ENCODE measurements around the gene MARK2.

DNA sequence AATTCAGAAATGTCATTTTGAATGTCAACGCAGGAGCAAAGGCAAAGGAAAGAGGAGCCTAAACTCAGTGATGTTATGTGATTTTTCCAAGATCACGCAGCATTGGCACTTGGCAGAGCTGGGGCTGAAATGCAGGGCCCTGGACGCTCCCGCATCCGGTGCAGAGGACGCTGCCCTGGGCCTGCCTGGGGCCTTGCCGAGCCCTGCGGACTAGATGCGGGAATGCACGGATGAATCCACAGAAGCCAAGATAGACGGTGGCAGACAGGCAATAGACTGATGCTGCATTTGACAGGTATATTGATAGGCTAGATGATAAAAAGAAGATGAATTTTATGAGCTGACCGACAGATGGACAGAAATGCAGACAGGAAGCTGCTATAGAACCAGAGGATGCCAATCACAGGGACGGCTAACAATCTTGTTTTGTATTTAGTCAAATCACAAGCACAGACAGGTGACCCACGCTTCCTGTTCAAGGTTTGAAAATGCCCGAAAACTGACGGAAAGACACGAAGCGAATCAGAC, 696 bp upstream of the MARK2 start:
- no peak for TF ChIP-seq EZH2phosphoT487 (IDR thresholded peaks at IDR 0.05; ENCODE audit: borderline replicate concordance)
- no peak for TF ChIP-seq EZH2 (IDR thresholded peaks at IDR 0.05)
- TF ChIP-seq, protein P1, sequence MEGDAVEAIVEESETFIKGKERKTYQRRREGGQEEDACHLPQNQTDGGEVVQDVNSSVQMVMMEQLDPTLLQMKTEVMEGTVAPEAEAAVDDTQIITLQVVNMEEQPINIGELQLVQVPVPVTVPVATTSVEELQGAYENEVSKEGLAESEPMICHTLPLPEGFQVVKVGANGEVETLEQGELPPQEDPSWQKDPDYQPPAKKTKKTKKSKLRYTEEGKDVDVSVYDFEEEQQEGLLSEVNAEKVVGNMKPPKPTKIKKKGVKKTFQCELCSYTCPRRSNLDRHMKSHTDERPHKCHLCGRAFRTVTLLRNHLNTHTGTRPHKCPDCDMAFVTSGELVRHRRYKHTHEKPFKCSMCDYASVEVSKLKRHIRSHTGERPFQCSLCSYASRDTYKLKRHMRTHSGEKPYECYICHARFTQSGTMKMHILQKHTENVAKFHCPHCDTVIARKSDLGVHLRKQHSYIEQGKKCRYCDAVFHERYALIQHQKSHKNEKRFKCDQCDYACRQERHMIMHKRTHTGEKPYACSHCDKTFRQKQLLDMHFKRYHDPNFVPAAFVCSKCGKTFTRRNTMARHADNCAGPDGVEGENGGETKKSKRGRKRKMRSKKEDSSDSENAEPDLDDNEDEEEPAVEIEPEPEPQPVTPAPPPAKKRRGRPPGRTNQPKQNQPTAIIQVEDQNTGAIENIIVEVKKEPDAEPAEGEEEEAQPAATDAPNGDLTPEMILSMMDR (IDR thresholded peaks at IDR 0.05 in 2 of 3, conservative IDR thresholded peaks at IDR 0.05 in 1 of 3; ENCODE audit: borderline replicate concordance in 1 of 3, insufficient read depth in 1 of 3, low read depth in 2 of 3, low read length in 2 of 3): no peak
- TF ChIP-seq SP1 (IDR thresholded peaks at IDR 0.05; ENCODE audit: low read depth): no peak
- no peak for TF ChIP-seq SIN3A (IDR thresholded peaks at IDR 0.05; ENCODE audit: low read depth)
- TF ChIP-seq POLR2A (IDR thresholded peaks at IDR 0.05; ENCODE audit: borderline replicate concordance, extremely low read depth, insufficient read depth, insufficient read length): no peak
- no peak for TF ChIP-seq ZNF274 (IDR thresholded peaks at IDR 0.05; ENCODE audit: low read depth, low read length)
- no peak for TF ChIP-seq POLR2AphosphoS5 (IDR thresholded peaks at IDR 0.05; ENCODE audit: low read depth, low read length)
- TF ChIP-seq RAD21 (IDR thresholded peaks at IDR 0.05; ENCODE audit: low read depth): no peak
